WTC11 (cell line): ENCODE results near the gene ANXA6. TPM values are rescaled to one million over a fixed set of nuclear protein-coding genes. Genes with fewer than 3 reads are reported as not detected.

Experiments used
- ATAC-seq: fragments of 200-7000 bp; cut with Tn5 transposase; 2 replicates; pipeline ENCODE4 v1.10.0; 2021; ENCODE audit warnings: mild to moderate bottlenecking, moderate library complexity
- CTCF ChIA-PET: fragments of 300-600 bp; sonication (Branson Sonifier 250); formaldehyde crosslinking; loops from one replicate; lab custom pipeline; 2021; ENCODE audit warnings: antibody characterized with exemption; lab: Charles Lee
- POLR2A ChIA-PET: fragments of 350-600 bp; sonication (Branson Sonifier 250); formaldehyde crosslinking; loops from one replicate; lab custom pipeline; 2021; ENCODE audit warnings: antibody characterized with exemption; lab: Charles Lee
- DNase-seq: peaks from one replicate; pipeline ENCODE4 v3.0.0; 2021; ENCODE audit warnings: low spot score
- H3K27ac Mint-ChIP-seq: 2 replicates; pipeline ENCODE4 v1.8.0; 2021; ENCODE audit warnings: mixed read lengths
- H3K27me3 Mint-ChIP-seq: 2 replicates; pipeline ENCODE4 v1.8.0; 2021; ENCODE audit warnings: low read depth, mild to moderate bottlenecking, moderate library complexity, mixed read lengths
- H3K36me3 Mint-ChIP-seq: 2 replicates; pipeline ENCODE4 v1.8.0; 2021; ENCODE audit warnings: mixed read lengths
- H3K4me1 Mint-ChIP-seq: 2 replicates; pipeline ENCODE4 v1.8.0; 2022; ENCODE audit warnings: mixed read lengths
- H3K4me3 Mint-ChIP-seq: 2 replicates; pipeline ENCODE4 v1.8.0; 2021; ENCODE audit warnings: mild to moderate bottlenecking, moderate library complexity, mixed read lengths
- H3K9me3 Mint-ChIP-seq: 2 replicates; pipeline ENCODE4 v1.8.0; 2021; ENCODE audit warnings: mixed read lengths
- AR ChIP-seq: fragments of 250-450 bp; sonication (Bioruptor Pico); IDR thresholded peaks from 2 replicates; pipeline ENCODE4 v1.9.0; 2021; ENCODE audit warnings: mild to moderate bottlenecking
- ATF1 ChIP-seq: sonication (generic); formaldehyde crosslinking; IDR thresholded peaks from 2 replicates; pipeline ENCODE4 v1.8.1; 2023; ENCODE audit warnings: mild to moderate bottlenecking, moderate library complexity, missing genetic modification reagents
- CREM ChIP-seq: sonication (generic); formaldehyde crosslinking; IDR thresholded peaks from 2 replicates; pipeline ENCODE4 v1.8.1; 2022; ENCODE audit warnings: mild to moderate bottlenecking, missing genetic modification reagents, moderate library complexity
- FOXP4 ChIP-seq: sonication (generic); formaldehyde crosslinking; IDR thresholded peaks from 2 replicates; pipeline ENCODE4 v1.8.0; 2022; ENCODE audit warnings: mild to moderate bottlenecking, missing genetic modification reagents
- GABPB1 ChIP-seq: sonication (generic); formaldehyde crosslinking; IDR thresholded peaks from 2 replicates; pipeline ENCODE4 v1.8.1; 2023; ENCODE audit warnings: mild to moderate bottlenecking, missing genetic modification reagents
- IRF1 ChIP-seq: sonication (generic); formaldehyde crosslinking; IDR thresholded peaks from 2 replicates; pipeline ENCODE4 v1.8.0; 2023; ENCODE audit warnings: missing genetic modification reagents
- JAZF1 ChIP-seq: fragments of 250-450 bp; sonication (Bioruptor Pico); IDR thresholded peaks from 2 replicates; pipeline ENCODE4 v1.9.0; 2021; ENCODE audit warnings: moderate library complexity, mild to moderate bottlenecking, inconsistent platforms
- KAT7 ChIP-seq: sonication (generic); formaldehyde crosslinking; IDR thresholded peaks from 2 replicates; pipeline ENCODE4 v1.8.1; 2023; ENCODE audit warnings: missing genetic modification reagents, mild to moderate bottlenecking, borderline replicate concordance
- NFE2L1 ChIP-seq: sonication (generic); formaldehyde crosslinking; IDR thresholded peaks from 2 replicates; pipeline ENCODE4 v1.8.1; 2023; ENCODE audit warnings: missing genetic modification reagents
- RELA ChIP-seq: sonication (generic); formaldehyde crosslinking; IDR thresholded peaks from 2 replicates; pipeline ENCODE4 v1.8.1; 2022; ENCODE audit warnings: missing genetic modification reagents, mild to moderate bottlenecking, borderline replicate concordance
- SMAD3 ChIP-seq: sonication (generic); formaldehyde crosslinking; IDR thresholded peaks from 2 replicates; pipeline ENCODE4 v1.8.0; 2022; ENCODE audit warnings: missing genetic modification reagents, mild to moderate bottlenecking, borderline replicate concordance
- SOX15 ChIP-seq: fragments of 250-450 bp; sonication (Bioruptor Pico); IDR thresholded peaks from 2 replicates; pipeline ENCODE4 v1.9.0; 2021; ENCODE audit warnings: mild to moderate bottlenecking
- TEAD1 ChIP-seq: sonication (generic); formaldehyde crosslinking; IDR thresholded peaks from 2 replicates; pipeline ENCODE4 v1.8.0; 2022; ENCODE audit warnings: mild to moderate bottlenecking, missing genetic modification reagents
- ZBTB21 ChIP-seq: sonication (generic); formaldehyde crosslinking; IDR thresholded peaks from 2 replicates; pipeline ENCODE4 v1.8.1; 2023; ENCODE audit warnings: mild to moderate bottlenecking, missing genetic modification reagents, borderline replicate concordance
- ZBTB43 ChIP-seq: sonication (generic); formaldehyde crosslinking; IDR thresholded peaks from 2 replicates; pipeline ENCODE4 v1.8.1; 2023; ENCODE audit warnings: mild to moderate bottlenecking, missing genetic modification reagents
- ZNF138 ChIP-seq: sonication (generic); formaldehyde crosslinking; conservative IDR thresholded peaks from 2 replicates; pipeline ENCODE4 v1.8.1; 2022; ENCODE audit warnings: mild to moderate bottlenecking, moderate library complexity, missing genetic modification reagents
- ZNF263 ChIP-seq: sonication (generic); formaldehyde crosslinking; IDR thresholded peaks from 2 replicates; pipeline ENCODE4 v1.8.1; 2022; ENCODE audit warnings: low read depth, mild to moderate bottlenecking, moderate library complexity, missing genetic modification reagents
- ZNF281 ChIP-seq: sonication (generic); formaldehyde crosslinking; IDR thresholded peaks from 2 replicates; pipeline ENCODE4 v1.8.0; 2023; ENCODE audit warnings: mild to moderate bottlenecking, missing genetic modification reagents
- total RNA-seq: library from RNA; stranded (reverse); gene quantifications from 3 replicates; pipeline ENCODE4 v1.2.3, GENCODE V29; 2021

ANXA6 gene
- total RNA-seq, 1 experiment from 2014 or later = 92.8 TPM

- TF ChIP-seq FOXP4 (CRISPR knock-in tag) (no peak), JAZF1 (CRISPR knock-in tag) (no peak), TEAD1 (CRISPR knock-in tag) (no peak), GABPB1 (CRISPR knock-in tag) (no peak)
These were observed 28.5 kb upstream of the ANXA6 start (continued) for GRCh38 chr5:151186052-151186451.

GRCh38 chr5:151184316-151185042, 26.9 kb upstream of the ANXA6 start:
- POLR2A ChIA-PET = interaction anchor here (0.9 kb wide), 1 partner anchor 42 kb away, joined by 3 read pairs; no protein-coding TSS in a partner anchor
- CTCF ChIA-PET = interaction anchor here (0.8 to 1.4 kb wide), 3 partner anchors 19 to 136 kb away, joined by 3 to 8 read pairs (median 3); no protein-coding TSS in a partner anchor
- H3K4me1 Mint-ChIP-seq = peaks cover 16% of the 10 kb centered on the region
- H3K9me3 Mint-ChIP-seq = no peaks in the 10 kb centered on the region
- no peak overlapping the region for H3K4me3 Mint-ChIP-seq
- no peak overlapping the region for H3K27ac Mint-ChIP-seq
- ATAC-seq (no peak), DNase-seq (no peak)
- peaks cover 3% of the 10 kb centered on the region; the same call in 1 of the 2 replicates for H3K27me3 Mint-ChIP-seq
- TF ChIP-seq SOX15 (CRISPR knock-in tag) = no peak
- TF ChIP-seq NFE2L1 (CRISPR knock-in tag) = no peak
- TF ChIP-seq CREM (CRISPR knock-in tag) = no peak
- TF ChIP-seq AR (CRISPR knock-in tag) = no peak
- TF ChIP-seq ZBTB21 (CRISPR knock-in tag) = no peak
- TF ChIP-seq IRF1 (CRISPR knock-in tag) = no peak
- no peak for TF ChIP-seq KAT7 (CRISPR knock-in tag)
- TF ChIP-seq ZNF263 (CRISPR knock-in tag) = no peak
- no peak for TF ChIP-seq ZNF281
- TF ChIP-seq JAZF1 (CRISPR knock-in tag) = no peak
- TF ChIP-seq RELA (CRISPR knock-in tag) = no peak
- no peak for TF ChIP-seq ZBTB43 (CRISPR knock-in tag)
- no peak for TF ChIP-seq SMAD3 (CRISPR knock-in tag)
- TF ChIP-seq ATF1 = no peak
- no peak for TF ChIP-seq ZNF138 (CRISPR knock-in tag)
- peaks cover 2% of the 10 kb centered on the region; the same call in 1 of the 2 replicates for H3K36me3 Mint-ChIP-seq
